Stimulated activated CD8-positive, alpha-beta memory T cell treated with anti-CD3 and anti-CD28 coated beads, Interleukin-12 subunit alpha, Interleukin-12 subunit beta, amount 100 ng/mL, for 1 hour (primary cell): ENCODE measurements around the gene ALDH3A1.

Experiments
- DNase-seq: peaks from one replicate; pipeline ENCODE4 v3.0.0-alpha.2; 2020; ENCODE audit warnings: low read depth

The ALDH3A1 gene

DNA sequence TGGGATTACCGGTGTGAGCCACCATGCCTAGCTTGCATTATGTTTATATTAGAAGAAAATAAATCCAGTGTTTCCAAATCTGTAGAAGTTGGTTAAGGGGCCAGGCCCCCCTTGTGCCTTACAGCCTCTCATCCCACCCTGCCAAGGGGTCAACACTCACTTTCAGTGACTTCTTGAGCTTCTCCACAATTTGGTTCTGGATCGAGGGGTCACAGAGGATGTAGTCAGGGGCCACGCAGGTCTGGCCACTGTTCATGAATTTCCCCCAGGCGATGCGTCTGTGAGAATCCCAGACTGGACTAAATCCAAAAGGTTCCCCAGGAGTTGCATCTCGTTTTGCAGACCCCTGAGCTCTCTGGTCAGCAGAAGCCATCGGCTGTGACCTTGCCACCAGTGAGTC lies 7.2 kb downstream of the ALDH3A1 start:
- no peak for DNase-seq

DNA sequence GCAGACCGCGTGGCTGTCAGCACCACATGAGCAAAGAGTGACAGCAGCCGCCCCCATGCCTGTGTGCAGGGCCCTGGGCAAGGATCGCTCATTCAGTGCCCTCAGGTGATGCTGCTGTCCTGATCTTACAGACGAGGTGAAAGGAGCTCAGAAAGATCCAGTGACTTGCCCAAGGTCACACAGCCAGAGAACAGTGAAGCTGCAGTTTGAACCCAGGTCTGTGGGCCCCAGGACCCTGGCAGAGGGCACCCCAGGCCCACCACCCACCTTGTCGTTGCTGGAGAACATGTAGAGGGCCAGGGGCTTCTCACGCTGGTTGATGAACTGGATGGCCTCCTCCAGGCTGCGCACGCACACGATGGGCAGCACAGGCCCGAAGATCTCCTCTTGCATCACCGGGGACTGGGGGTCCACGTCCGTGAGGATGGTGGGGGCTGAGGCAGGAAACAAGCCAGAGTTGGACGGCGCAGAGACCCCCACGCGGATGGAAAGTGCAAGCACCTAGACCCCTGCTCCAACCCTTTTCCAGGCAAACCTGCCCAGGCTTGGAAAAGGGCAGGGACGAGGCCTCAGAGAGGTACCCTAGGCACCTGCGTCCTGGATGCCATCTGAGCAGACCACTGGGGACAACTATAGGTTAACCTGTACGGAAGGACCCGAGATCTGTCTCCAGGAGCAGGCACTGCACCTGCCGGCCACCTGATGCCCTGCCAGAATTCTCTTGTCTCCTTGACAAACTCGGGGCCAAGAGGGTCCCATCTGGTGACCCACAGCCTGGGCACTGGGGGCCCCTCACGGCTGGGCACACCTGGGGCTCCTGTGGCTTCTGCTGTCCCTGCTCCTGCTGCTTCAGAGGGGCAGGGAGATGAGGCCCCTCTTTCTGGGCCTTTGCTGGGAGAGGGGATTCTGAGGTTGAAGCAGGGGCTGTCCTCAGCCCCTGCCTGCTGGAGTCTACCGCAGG lies 8.6 kb downstream of the ALDH3A1 start:
- DNase-seq, result no peak

DNA sequence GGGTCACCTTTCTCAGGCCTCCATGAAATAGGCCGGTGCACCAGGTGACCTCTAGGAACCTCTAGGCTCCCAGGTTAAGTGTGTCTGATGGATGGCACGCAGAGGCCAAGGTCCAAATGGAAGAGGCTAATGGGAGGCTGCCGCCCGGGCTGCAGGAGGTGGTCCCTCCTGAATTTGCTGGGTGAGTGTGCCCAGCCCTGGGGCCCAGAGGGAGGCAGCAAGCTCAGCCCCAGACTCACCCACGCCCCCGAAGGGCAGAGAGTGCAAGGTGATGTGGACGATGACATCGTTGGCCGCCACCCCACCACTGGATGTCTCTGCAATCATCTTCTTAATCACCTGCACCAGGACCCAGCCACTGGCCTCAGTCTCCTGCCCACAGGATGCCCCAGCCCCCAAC lies 9.3 kb downstream of the ALDH3A1 start:
- DNase-seq, result no peak

DNA sequence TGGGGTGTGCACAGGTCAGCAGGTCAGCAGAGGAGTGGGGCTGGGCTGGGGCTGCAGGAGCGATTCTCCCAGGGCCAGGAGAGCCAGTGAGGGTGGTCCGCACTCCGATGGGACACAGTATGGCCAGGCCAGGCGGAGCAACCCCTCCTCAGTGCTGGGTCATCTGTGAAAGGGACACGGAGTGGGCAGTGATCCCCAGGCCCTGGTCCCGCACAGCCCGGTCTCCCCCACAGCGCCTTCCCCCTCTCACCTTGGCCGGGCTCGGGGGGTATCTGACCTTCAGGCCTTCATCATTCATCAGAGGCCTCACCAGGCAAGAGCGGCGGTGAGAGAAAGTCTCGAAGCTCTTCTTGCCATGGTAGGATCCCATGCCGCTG lies 10.0 kb downstream of the ALDH3A1 start:
- no peak for DNase-seq

DNA sequence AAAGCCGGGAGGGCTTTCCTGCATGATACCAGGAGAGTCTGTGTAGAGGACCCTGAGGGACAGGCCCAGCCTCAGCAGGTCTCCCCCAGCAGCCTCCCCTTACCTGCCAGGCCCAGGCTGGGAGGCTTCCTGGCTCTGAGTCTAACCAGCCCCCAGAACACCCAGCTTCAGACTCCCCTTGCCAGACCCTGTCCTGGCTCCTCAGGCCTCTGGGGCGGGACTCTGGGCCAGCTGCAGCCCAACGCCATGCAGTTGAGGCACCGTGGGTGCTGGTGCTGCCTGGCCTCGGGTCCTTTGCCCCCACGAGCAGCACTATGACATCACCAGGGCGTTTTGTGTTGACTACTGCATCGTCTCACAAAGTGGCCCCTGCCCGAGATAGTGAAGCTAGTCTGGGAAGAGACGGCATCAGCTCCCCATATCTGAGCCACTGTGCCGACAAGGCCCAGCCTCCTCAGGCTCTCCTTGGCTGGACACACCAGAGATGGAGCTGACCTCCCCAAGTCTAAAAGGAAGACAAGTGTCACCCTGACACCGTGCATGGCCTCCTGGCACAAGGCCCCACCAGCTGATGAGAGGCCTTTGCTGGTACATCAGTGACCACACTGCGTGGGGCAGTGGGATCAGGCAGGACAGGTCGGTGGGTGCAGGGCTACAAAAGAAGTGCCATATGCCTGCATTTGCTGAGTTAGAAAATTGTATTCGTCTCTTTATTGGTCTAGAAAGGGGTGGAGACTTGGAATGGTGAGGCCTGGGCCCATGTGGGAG lies 10.6 kb downstream of the ALDH3A1 start:
- no peak for DNase-seq

DNA sequence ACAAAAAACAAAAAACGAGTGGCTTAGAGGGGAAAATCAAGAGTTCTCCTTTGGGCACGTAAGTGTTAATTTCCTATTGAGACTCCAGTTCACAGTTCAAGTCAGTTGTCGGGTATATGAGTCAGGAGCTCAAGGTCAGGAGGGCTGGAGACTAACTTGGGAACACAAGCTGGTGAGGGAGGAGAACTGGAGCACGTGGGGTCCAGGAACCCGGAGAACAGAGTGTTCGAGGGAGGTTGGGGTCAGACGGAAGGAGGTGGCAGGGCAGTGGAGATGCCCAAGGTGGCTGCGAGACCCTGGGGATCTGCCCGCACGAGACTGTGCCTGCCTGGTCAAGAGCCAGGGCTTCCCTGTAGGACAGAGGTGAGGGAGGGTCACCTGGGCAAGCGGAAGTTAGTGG lies 12.0 kb downstream of the ALDH3A1 start:
- no peak for DNase-seq

DNA sequence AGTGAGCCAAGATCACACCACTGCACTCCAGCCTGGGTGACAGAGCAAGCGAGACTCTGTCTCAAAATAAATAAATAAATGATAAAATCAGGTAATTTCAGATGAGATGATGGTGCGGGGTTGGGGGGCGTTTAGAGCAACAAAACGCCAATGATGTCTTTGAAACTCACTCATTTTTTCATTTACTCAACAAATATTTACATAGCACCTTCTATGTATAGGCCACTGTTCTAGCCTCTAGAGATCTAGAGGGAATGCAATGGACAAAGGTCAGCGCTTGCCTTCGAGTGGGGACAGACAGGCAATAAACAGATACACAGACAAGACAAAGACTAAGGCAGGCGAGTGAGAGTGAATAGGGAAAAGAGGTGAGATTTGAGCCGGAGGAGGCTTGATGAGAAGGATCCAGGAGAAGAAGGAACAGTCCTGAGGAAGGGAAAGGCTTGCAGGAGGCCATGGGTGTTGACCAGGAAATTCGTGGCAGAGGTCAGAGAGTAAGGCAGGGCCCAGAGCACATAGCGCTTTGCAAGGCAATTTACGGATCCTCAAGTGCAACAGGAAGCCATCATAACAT lies 14.1 kb downstream of the ALDH3A1 start:
- no peak for DNase-seq

DNA sequence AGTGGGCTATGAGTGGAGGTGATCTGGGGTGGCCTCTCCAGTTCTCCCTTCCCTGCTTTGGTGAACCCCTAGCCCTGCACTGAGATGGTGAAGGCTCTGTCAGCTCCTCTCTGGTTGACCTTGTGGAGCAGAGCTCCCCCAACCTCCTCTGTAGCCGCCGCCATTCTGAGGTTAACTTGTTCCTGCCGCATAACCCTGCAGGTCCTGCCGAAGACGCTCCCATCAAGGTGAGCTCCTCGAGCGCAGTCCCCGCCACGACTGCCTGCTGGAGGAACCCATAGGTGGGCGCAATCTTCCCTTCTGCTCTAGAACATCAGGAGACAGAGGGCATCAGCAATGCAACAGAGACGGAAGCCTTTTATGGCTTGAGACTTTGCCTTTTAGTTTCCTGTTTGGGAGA lies 16.5 kb downstream of the ALDH3A1 start:
- no peak for DNase-seq

DNA sequence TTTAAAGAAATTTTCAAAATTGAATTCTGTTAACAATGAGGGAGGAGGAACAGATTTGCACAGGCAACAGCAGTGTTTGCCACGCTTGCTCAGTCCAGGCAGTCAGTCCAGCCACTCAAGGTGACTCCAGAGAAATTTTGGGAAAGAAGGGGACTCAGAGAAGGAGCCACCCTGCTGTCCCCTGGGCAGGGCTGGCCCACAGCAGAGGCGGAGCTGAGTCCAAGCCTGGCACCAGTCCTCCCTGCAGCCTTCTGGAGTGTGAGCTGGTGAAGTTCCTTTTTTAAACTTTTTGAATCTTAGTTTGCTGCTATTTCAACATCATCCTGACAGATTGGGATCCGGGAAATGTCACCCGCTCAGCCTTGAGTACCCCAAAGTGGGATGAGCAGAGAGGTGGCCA lies 17.3 kb downstream of the ALDH3A1 start:
- DNase-seq, result no peak

DNA sequence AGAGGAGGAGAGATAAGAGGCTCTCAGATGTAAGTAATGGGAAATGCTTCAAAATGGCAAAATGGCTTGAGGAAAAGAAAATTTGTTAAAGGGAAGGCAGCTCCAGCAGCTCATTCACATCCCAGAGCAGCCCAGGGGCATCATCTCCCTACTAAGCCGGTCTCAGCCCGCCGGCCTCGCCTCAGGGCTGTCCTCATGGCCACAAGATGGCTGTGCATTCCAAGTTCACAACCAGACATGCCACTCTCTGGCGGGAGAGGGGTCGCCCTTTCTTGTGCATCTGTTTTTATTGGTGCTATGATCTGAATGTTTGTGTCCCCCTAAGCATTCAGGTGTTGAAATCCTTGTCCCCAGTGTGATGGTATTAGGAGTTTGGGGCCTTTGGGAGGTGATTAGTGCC lies 18.2 kb downstream of the ALDH3A1 start:
- no peak for DNase-seq

DNA sequence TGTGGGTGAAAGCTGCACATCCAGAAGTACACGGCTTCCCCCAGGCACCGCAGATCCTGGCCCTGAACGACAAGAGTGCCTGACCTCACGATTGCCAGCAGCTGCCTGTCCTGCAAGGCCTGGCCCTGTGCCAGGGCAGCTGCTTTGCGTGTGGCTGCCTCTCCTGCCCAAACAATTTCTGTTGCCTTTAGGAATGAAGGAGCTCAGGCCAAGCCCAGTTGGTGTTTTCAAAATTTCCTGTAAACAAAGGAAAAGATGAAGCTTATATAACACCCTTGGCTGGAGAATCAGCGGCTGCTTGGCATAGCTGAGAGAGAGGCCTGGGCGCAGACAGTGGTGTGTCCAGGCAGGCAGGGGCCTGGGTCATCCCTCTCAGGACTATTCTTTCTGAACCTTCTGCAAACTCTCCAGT lies 20.0 kb downstream of the ALDH3A1 start:
- DNase-seq, result no peak

DNA sequence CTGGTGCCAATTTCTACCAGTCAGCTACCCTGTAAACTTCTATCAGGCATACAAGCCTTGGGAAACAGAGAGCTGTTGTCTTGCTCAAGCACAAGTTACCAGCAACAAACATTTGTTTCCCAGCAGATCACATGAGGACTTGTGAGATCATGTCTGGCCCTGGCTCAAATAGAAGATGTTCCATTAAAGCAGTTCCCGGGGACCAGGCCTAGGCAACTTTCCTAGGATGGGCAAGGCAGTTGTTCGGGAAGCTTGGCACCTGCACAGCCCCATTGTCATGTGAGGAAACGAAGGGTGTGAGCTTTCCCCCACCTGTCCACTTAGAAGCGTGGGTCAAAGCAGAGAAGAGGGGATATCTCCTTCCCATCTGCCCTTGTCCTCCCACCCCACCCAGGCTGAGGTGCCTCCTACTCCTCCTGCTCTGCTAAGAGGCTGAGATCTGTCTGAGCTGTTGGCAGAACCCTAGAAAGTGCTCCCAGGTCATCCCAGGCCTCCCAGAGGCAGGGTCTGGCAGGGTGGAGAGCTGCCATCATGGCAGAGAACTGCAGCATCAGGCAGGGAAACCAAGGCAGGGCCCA lies 20.5 kb downstream of the ALDH3A1 start:
- no peak for DNase-seq

DNA sequence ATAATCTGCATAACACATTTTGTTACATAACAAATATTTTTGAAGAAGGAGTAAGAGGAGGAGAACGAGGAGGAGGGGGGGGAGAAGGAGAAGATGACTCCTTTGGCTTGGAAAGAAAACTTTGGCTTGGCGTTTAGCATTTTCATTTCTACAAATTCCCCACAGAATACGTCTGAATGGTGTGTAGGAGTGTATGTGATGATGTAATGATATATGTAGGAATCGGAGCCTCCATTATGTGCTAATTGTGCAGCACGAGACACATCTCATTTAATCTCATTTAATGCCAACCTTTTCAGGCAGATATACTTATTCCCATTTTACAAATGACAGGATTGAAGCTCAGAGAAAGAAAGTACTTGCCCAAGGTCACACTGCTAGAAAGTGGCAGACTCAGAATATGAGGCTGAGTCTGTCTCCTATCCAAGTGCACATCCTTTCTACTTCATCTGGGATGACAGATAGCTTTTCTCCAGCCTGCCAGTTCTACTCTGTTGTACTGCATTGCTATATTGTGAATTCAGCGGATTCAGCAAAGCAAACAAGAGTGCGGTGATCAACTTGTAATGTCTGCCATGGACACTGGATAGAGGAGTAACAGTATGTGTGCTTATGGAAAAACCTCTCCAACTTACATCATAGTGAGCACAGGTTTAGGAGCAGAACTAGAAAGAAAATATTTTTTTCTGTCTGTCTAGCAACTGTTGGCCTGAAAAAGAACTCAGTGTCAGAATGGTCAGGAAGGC lies 21.3 kb downstream of the ALDH3A1 start:
- no peak for DNase-seq

DNA sequence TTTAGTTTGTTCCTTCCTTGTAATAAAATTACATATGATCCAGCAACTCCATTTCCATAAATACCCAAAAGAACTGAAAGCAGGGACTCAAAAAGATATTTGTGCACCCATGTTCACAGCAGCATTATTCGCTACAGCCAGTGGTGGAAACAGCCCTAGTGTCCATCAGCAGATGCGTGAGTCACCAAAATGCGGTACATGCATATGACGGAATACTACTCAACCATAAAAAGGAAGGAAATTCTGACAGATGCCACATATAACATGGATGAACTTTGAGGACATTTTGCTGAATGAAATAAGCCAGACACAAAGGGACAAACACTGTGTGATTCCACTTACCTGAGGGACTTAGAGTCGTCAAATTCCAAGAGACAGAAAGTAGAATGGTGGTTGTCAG lies 22.6 kb downstream of the ALDH3A1 start:
- DNase-seq, result no peak

DNA sequence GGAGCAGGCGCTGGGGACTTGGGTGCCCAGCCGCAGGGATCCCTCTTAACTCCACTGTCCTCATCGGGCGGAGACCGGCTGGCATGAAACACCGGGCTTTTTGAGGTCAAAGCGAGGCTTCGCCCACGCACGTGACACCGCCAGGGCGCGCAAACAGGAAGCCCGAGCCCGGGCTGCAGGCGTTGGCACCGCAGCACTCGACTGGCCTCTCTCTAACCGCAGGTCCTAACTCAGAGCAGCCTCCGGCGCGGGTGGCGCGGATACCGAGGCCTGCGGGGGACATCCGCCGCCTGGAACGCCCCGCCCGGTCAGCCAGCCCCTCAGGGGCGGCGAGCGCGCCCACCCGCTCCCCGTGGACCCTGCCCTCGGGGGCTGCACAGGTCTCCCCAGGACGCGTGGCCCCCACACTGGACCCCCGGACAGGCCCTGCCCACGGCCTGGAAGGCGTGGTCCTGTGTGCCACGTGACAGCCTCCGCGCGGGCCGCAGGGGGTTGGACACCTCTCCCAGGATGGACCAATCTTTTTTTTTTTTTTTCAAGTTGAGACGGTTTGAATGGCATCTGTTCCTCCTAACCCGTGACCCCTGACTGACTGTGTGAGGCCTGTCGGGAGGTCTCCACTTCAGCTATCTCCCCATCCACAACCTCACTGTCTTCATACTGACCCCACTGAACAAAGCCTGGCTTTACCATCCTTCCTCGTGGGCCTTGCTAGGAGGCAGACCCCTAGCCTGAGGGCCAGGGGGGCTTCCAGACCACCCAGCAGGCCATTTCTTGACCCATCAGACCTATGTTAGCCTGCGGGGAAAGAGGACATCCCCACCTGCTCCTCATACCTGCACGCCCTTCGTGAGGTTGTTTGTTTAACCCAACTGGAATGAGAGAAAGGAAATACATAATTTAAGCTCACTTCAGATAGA lies 23.3 kb downstream of the ALDH3A1 start:
- DNase-seq, result peak; percentile 4

DNA sequence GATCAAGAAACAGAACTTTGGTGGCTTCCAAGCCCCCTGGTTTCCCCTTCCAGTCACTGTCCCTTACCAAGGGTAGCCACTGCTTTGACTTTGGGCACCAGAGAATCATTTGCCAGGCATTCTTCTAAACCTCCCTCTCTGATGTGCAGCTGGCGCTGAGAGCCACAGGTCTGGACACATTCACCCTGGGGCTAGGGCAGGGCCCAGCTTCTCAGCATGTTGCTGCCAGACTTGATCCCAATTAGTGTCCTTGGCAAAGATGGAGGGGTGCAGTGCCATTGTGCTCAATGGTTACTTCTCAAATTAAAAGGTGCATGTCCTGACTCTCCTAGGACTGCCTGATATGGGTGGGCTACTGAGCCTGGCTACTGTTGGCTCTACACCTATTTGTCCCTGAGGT lies 24.1 kb downstream of the ALDH3A1 start:
- DNase-seq, result no peak

DNA sequence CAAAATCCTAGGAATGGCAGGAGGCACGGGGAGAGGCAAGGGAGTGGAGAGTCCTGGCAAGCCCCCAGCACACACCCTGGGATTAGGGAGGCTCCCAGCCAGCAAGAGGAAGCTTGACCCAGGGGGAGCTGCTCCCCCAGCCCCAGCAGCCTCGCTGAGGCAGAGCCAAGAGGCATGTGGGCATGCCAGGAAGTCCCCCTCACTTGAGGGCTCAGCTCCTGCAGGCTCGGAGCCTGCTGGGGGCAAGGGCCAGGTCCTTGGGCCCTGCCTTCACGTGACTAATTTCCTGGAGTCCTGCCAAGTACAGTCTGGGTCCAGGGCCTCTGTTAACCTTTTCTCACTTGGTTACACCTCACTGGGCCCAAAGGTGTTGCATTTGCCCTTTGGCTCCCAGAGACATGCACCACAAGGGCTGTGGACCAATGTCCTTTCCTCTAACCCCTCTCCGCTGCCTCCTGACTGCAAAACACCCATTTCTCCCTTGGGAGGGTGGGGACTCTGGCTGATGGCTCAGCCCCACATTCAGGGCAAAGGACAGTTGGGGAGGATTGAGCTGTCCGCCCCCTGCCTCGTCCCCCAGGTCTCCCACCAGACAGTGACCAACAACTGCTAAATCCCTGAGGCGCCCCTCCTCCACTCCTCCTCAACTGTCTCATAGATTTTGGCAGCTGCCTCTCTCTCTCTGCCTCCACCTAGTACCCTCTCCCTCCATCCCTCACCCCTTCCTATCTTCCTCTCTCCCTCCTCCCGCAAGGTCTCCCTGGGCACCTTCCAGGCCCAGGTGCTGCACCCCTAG lies 27.3 kb downstream of the ALDH3A1 start:
- no peak for DNase-seq

DNA sequence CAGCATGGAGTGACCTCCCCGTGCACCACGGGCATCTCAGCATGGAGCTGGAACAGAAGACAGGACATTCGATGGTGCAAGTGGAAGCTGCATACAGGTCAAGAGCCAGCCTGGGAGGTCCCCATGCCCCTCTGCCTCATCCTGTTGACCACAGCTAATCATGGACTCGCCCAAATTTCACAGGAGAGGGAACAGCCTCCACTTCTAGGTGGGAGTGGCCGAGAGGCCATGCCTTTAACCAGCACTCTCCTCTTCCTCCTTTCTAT lies 28.0 kb downstream of the ALDH3A1 start:
- DNase-seq, result no peak

DNA sequence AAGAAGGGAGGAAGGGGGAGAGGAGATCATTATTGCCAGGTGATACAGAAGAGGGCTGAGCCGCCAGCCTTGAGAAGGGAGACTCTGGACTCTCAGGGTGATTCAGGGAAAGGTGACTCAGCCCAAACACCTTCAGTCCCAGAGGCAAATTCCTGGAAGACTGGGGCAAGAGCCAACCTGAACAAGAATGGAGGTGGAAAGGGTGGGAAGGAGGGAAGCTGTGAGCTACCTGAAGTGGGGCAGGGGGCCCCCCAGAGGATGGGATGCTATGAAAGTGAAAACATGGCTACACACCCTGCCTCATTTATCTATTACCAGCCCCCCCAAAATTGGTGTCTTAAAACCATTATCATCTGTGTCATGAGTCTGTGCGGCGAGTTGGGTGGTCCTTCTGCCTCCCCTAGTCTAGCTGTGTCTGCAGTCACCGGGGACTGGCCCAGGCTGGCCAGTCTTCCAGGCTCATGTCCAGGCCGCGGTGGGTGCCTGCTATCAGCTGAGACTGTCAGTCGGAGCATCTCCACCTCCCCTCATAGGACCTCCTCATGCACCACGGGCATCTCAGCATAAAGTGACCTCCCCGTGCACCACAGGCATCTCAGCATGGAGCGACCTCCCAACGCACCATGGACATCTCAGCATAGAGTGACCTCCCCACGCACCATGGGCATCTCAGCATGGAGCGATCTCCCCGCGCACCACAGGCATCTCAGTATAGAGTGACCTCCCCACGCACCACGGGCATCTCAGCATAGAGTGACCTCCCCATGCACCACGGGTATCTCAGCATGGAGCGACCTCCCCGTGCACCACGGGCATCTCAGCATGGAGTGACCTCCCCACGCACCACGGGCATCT lies 28.5 kb downstream of the ALDH3A1 start:
- no peak for DNase-seq
